OCI-LY7 (cell line): ENCODE results near the gene MYO9A. TPM values are rescaled to one million over a fixed set of nuclear protein-coding genes. Genes with fewer than 3 reads are reported as not detected.

Experiments
- BruUV-seq: library from RNA; stranded (reverse); fragments of 400-500 nt; replicated peaks from 2 replicates; lab custom pipeline; 2021; lab: Mats Ljungman, UMichigan
- CTCF ChIA-PET: fragments of 300-600 bp; sonication (Branson Sonifier 250); formaldehyde crosslinking; loops from one replicate; lab custom pipeline; 2022; ENCODE audit warnings: antibody characterized with exemption; ENCODE audit not compliant: unreplicated experiment; lab: Charles Lee
- POLR2A ChIA-PET: fragments of 300-600 bp; sonication (Branson Sonifier 250); formaldehyde crosslinking; loops from one replicate; lab custom pipeline; 2022; ENCODE audit warnings: antibody characterized with exemption; lab: Charles Lee
- DNase-seq: peaks from one replicate; pipeline ENCODE4 v3.0.0-alpha.2; 2015; ENCODE audit warnings: low spot score
- H2AFZ ChIP-seq: fragments of 200-600 bp; sonication (generic), shearing (Covaris generic); 2 replicates; pipeline ENCODE4 v1.6.1; 2014; ENCODE audit warnings: mild to moderate bottlenecking, antibody characterized with exemption, low read length, moderate library complexity
- H3K27ac ChIP-seq: fragments of 200-600 bp; sonication (generic); 2 replicates; pipeline ENCODE4 v1.5.1; 2014; ENCODE audit warnings: mixed run types, low read depth, mild to moderate bottlenecking, moderate library complexity, low read length, inconsistent platforms; ENCODE audit not compliant: poor library complexity, severe bottlenecking
- H3K36me3 ChIP-seq: fragments of 200-600 bp; sonication (generic); 2 replicates; pipeline ENCODE4 v1.6.1; 2014; ENCODE audit warnings: mild to moderate bottlenecking, antibody characterized with exemption, low read length, moderate library complexity, mixed read lengths; ENCODE audit not compliant: insufficient read depth
- H3K4me1 ChIP-seq: fragments of 200-600 bp; sonication (generic); 2 replicates; pipeline ENCODE4 v1.5.1; 2014; ENCODE audit warnings: mild to moderate bottlenecking, low read length; ENCODE audit not compliant: insufficient read depth, poor library complexity, severe bottlenecking
- H3K4me2 ChIP-seq: fragments of 200-600 bp; sonication (generic); 2 replicates; pipeline ENCODE4 v1.6.1; 2014; ENCODE audit warnings: mild to moderate bottlenecking, low read length
- H3K4me3 ChIP-seq: fragments of 200-600 bp; sonication (generic); 2 replicates; pipeline ENCODE4 v1.5.1; 2014; ENCODE audit warnings: mild to moderate bottlenecking, low read depth, low read length; ENCODE audit not compliant: poor library complexity, severe bottlenecking
- H3K79me2 ChIP-seq: fragments of 200-600 bp; sonication (generic); 2 replicates; pipeline ENCODE4 v1.6.1; 2016; ENCODE audit warnings: low read depth, mild to moderate bottlenecking, low read length, moderate library complexity, mixed read lengths; ENCODE audit not compliant: insufficient read depth
- H3K9me2 ChIP-seq: fragments of 200-600 bp; sonication (generic); 2 replicates; pipeline ENCODE4 v1.6.1; 2016; ENCODE audit warnings: mild to moderate bottlenecking, low read length, mixed read lengths; ENCODE audit not compliant: insufficient read depth
- H3K9me3 ChIP-seq: fragments of 200-600 bp; sonication (generic); 2 replicates; pipeline ENCODE4 v1.6.1; 2014; ENCODE audit warnings: mild to moderate bottlenecking, mixed run types, low read length, mixed read lengths
- H4K20me1 ChIP-seq: fragments of 200-600 bp; sonication (generic); 2 replicates; pipeline ENCODE4 v1.6.1; 2014; ENCODE audit warnings: mild to moderate bottlenecking, antibody characterized with exemption, low read length, moderate library complexity, mixed read lengths; ENCODE audit not compliant: insufficient read depth
- CTCF ChIP-seq: fragments of 200-600 bp; sonication (generic); conservative IDR thresholded peaks from 2 replicates; pipeline ENCODE4 v1.5.1; 2014; ENCODE audit warnings: mild to moderate bottlenecking, antibody characterized with exemption, low read length, moderate library complexity, mixed read lengths
- EZH2phosphoT487 ChIP-seq: fragments of 200-600 bp; sonication (generic); IDR thresholded peaks from 2 replicates; pipeline ENCODE4 v1.6.1; 2018; ENCODE audit warnings: low read depth, borderline replicate concordance, mild to moderate bottlenecking, mixed run types, antibody characterized with exemption, low read length, moderate library complexity, mixed read lengths
- intact Hi-C: fragments of 100-400 bp; cut with micrococcal nuclease; formaldehyde crosslinking; loops from one replicate; pipeline ENCODE4 v1.10.0; 2022; ENCODE audit not compliant: unreplicated experiment
- small RNA-seq: library from RNA; depleted of rRNA; stranded (forward); fragments of <200 nt; gene quantifications from one replicate; pipeline ENCODE3, GENCODE V24; 2014
- total RNA-seq, 2 experiments: library from RNA; depleted of rRNA in 1 of 2; stranded (reverse); fragments of >200 nt in 1 of 2; shearing (Covaris generic) in 1 of 2; gene quantifications; 2 replicates each; pipeline ENCODE4 v1.2.3, GENCODE V29; 2014 to 2022

The MYO9A gene
- total RNA-seq, 2 experiments from 2014 or later, result 26.4 to 125 TPM

DNA sequence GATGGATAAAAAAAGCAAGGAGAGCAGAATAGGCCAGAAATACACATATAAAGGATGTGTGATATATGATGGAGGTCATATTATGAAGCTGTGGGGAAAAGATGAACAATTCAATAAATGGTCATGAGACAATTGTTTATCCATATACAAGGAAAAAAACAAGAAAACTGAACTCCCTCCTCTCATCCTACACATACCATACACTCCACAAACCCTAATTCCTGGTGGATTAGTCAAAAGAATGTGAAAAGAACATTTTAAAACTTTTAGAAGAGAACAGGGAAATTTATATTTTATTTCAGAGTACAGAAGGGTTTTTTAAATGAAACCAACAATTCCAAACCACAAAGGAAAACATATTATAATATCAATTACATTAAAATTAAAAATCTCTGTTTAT is 342.1 kb downstream of the MYO9A start:
- ChIA-PET POLR2A (interaction anchor here (0.5 kb wide), 1 partner anchor 88 kb away, joined by 3 read pairs; no protein-coding TSS in a partner anchor), CTCF (no interaction called here)
- H3K4me3 ChIP-seq, result no peak overlapping the region

DNA sequence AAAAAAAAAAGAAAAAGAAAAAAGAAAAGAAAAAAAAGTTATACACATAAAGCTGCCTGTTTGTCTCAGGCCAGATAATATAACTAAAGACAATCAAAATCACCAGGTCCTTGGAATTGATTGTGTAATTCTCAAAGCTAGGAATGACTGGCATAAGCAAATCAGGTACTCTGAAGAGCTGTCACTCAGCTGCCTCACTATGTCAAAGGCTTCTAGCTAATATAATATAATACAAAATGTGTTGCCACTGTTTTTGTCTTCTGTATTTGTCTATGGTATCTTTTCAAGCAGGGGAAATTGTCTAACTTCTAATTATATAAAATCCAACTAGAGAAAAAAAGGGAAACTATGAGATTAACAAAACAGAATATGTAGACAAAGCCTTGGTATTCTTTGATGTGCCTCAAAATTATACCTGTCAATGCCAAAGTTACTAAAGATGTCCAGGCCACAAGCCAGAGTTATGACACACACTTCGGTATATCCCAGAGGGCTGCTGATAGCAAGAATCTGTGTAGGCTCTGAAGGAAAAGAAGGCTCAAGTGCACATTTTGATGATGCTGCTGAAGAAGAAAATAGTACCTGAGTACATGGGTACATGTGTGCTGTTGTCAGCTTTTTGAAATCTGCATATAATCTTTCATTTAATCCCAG is 344.6 kb downstream of the MYO9A start:
- no TSS peak for BruUV-seq
- Histone ChIP-seq H2AFZ (no peak overlapping the region), H3K4me3 (no peak overlapping the region), H3K9me3 (no peaks in the 10 kb centered on the region), H3K9me2 (no peaks in the 10 kb centered on the region), H3K4me2 (no peak overlapping the region), H3K27ac (no peak overlapping the region), H3K79me2 (no peaks in the 10 kb centered on the region), H3K36me3 (no peaks in the 10 kb centered on the region), H3K4me1 (no peaks in the 10 kb centered on the region), H4K20me1 (no peaks in the 10 kb centered on the region)
- DNase-seq, result no peak
- ChIA-PET CTCF (no interaction called here), POLR2A (interaction anchor here (0.6 to 0.7 kb wide), 2 partner anchors 32 to 634 kb away, joined by 3 to 4 read pairs; no protein-coding TSS in a partner anchor)
- TF ChIP-seq EZH2phosphoT487, result no peak
- TF ChIP-seq CTCF, result no peak
- intact Hi-C loops, result no loop called here

More for the DNA sequence above, 342.1 kb downstream of the MYO9A start:
- Histone ChIP-seq H3K79me2 (no peaks in the 10 kb centered on the region), H3K9me2 (no peaks in the 10 kb centered on the region), H4K20me1 (no peaks in the 10 kb centered on the region), H3K4me2 (no peak overlapping the region), H3K36me3 (no peaks in the 10 kb centered on the region), H3K4me1 (no peaks in the 10 kb centered on the region), H2AFZ (no peak overlapping the region), H3K27ac (no peak overlapping the region), H3K9me3 (no peaks in the 10 kb centered on the region)
- no peak for DNase-seq
- BruUV-seq, result no TSS peak
- no peak for TF ChIP-seq EZH2phosphoT487
- TF ChIP-seq CTCF, result no peak
- intact Hi-C loops, result no loop called here

Small RNA genes within 50 kb of the gene (small RNA-seq; reads per million reads assigned to genes)
- gene RNA5SP399 (1.0 reads per million, percentile 51 among the genes with 10 or more reads in this experiment), gene RNU2-65P (not detected)

Other genes with a start within 250 kb of the MYO9A start
- 0.69 and 2.8 TPM in 2 replicates for gene SENP8, start 253 bp upstream of the MYO9A start, total RNA-seq (2014; rRNA removed; shearing (Covaris generic))
- gene SENP8, start 253 bp upstream of the MYO9A start, total RNA-seq (2022), result 3.9 and 4.6 TPM in 2 replicates
- gene GRAMD2A, start 79.6 kb upstream of the MYO9A start, total RNA-seq (2014; rRNA removed; shearing (Covaris generic)), result not detected in 2 replicates
- not detected in 2 replicates for gene GRAMD2A, start 79.6 kb upstream of the MYO9A start, total RNA-seq (2022)
- 861 and 917 TPM in 2 replicates for gene PKM, start 113.0 kb upstream of the MYO9A start, total RNA-seq (2014; rRNA removed; shearing (Covaris generic))
- gene PKM, start 113.0 kb upstream of the MYO9A start, total RNA-seq (2022), result 791 and 1,131 TPM in 2 replicates
- 53.6 and 58.3 TPM in 2 replicates for gene PARP6, start 154.4 kb upstream of the MYO9A start, total RNA-seq (2014; rRNA removed; shearing (Covaris generic))
- gene PARP6, start 154.4 kb upstream of the MYO9A start, total RNA-seq (2022), result 73.3 and 85.4 TPM in 2 replicates
- gene CELF6, start 202.0 kb upstream of the MYO9A start, total RNA-seq (2014; rRNA removed; shearing (Covaris generic)), result 0.62 and 0.79 TPM in 2 replicates
- 0.78 TPM in 1 of 2 replicates, not detected in the other for gene CELF6, start 202.0 kb upstream of the MYO9A start, total RNA-seq (2022)